GM23338 (cell line): ENCODE results near the gene MYO1D. TPM values are rescaled to one million over a fixed set of nuclear protein-coding genes. Genes with fewer than 3 reads are reported as not detected.

Experiments
- ATAC-seq: fragments of 200-7000 bp; cut with Tn5 transposase; 3 replicates; pipeline ENCODE4 v1.9.1; 2020
- DNase-seq: peaks from one replicate; pipeline ENCODE4 v3.0.0-alpha.2; 2015; ENCODE audit warnings: low spot score
- H2AFZ ChIP-seq: fragments of 200-600 bp; sonication (generic); 2 replicates; pipeline ENCODE4 v1.8.0; 2016; ENCODE audit warnings: antibody characterized with exemption, mild to moderate bottlenecking, moderate library complexity
- H3F3A ChIP-seq: fragments of 200-600 bp; sonication (generic); replicated peaks from 2 replicates; pipeline ENCODE4 v1.8.0; 2017; ENCODE audit warnings: antibody characterized with exemption, mixed run types, low read depth
- H3K27ac ChIP-seq: fragments of 200-600 bp; sonication (generic); 2 replicates; pipeline ENCODE4 v1.6.1; 2016; ENCODE audit warnings: low read depth
- H3K27me3 ChIP-seq: fragments of 200-600 bp; sonication (generic); 2 replicates; pipeline ENCODE4 v1.8.0; 2016; ENCODE audit warnings: mild to moderate bottlenecking, mixed run types, moderate library complexity; ENCODE audit not compliant: insufficient read depth
- H3K36me3 ChIP-seq: fragments of 200-600 bp; sonication (generic); 2 replicates; pipeline ENCODE4 v1.8.0; 2016; ENCODE audit warnings: mild to moderate bottlenecking; ENCODE audit not compliant: insufficient read depth
- H3K4me1 ChIP-seq: fragments of 200-600 bp; sonication (generic); 2 replicates; pipeline ENCODE4 v1.8.0; 2016; ENCODE audit warnings: mild to moderate bottlenecking, moderate library complexity; ENCODE audit not compliant: insufficient read depth
- H3K4me2 ChIP-seq: fragments of 200-600 bp; sonication (generic); 2 replicates; pipeline ENCODE4 v1.7.1; 2017; ENCODE audit warnings: mixed run types
- H3K4me3 ChIP-seq: fragments of 200-600 bp; sonication (generic); 2 replicates; pipeline ENCODE4 v1.6.1; 2016; ENCODE audit warnings: mixed run types
- H3K79me2 ChIP-seq: fragments of 200-600 bp; sonication (generic); replicated peaks from 2 replicates; pipeline ENCODE4 v1.8.0; 2017; ENCODE audit warnings: mild to moderate bottlenecking; ENCODE audit not compliant: insufficient read depth
- H3K9me2 ChIP-seq: fragments of 200-600 bp; sonication (generic); 2 replicates; pipeline ENCODE4 v1.8.0; 2017; ENCODE audit not compliant: insufficient read depth
- H4K20me1 ChIP-seq: fragments of 200-600 bp; sonication (generic); replicated peaks from 2 replicates; pipeline ENCODE4 v1.8.0; 2017; ENCODE audit warnings: mild to moderate bottlenecking; ENCODE audit not compliant: insufficient read depth
- H3K27ac Mint-ChIP-seq: 2 replicates; pipeline ENCODE4 v1.8.0; 2020; ENCODE audit warnings: inconsistent platforms, mild to moderate bottlenecking, moderate library complexity, mixed read lengths
- H3K27me3 Mint-ChIP-seq: 3 replicates; pipeline ENCODE4 v1.8.0; 2022; ENCODE audit warnings: low read depth, mild to moderate bottlenecking, moderate library complexity, mixed read lengths, inconsistent platforms; ENCODE audit not compliant: insufficient read depth, poor library complexity
- H3K36me3 Mint-ChIP-seq: 3 replicates; pipeline ENCODE4 v1.8.0; 2021; ENCODE audit warnings: low read depth, mild to moderate bottlenecking, inconsistent platforms, moderate library complexity, mixed read lengths
- H3K4me1 Mint-ChIP-seq: 3 replicates; pipeline ENCODE4 v1.8.0; 2020; ENCODE audit warnings: mild to moderate bottlenecking, inconsistent platforms, mixed read lengths
- H3K4me3 Mint-ChIP-seq: 3 replicates; pipeline ENCODE4 v1.8.0; 2021; ENCODE audit warnings: moderate library complexity, mild to moderate bottlenecking, inconsistent platforms, mixed read lengths
- H3K9me3 Mint-ChIP-seq: 3 replicates; pipeline ENCODE4 v1.8.0; 2020; ENCODE audit warnings: moderate library complexity, mild to moderate bottlenecking, inconsistent platforms, mixed read lengths
- CREB1 ChIP-seq: fragments of 250-450 bp; sonication (Bioruptor Pico); IDR thresholded peaks from 2 replicates; pipeline ENCODE4 v1.5.0; 2020; ENCODE audit warnings: low read depth, mild to moderate bottlenecking, moderate library complexity
- CTCF ChIP-seq, 2 experiments: fragments of 200-600 bp in 1 of 2; sonication (generic) in 1 of 2; conservative IDR thresholded peaks; 2 replicates each; pipeline versions ENCODE4 v1.5.1 to v1.6.1; 2016 to 2017; ENCODE audit warnings: antibody characterized with exemption in 2 of 2, low read depth in 2 of 2, mild to moderate bottlenecking in 2 of 2, moderate library complexity in 1 of 2
- ETS1 ChIP-seq: IDR thresholded peaks from 2 replicates; pipeline ENCODE4 v1.6.1; 2016; ENCODE audit warnings: antibody characterized with exemption
- EZH2 ChIP-seq: fragments of 200-600 bp; sonication (generic); IDR thresholded peaks from one replicate; pipeline ENCODE4 v1.8.0; 2017; ENCODE audit warnings: antibody characterized with exemption, mild to moderate bottlenecking, low read depth; ENCODE audit not compliant: unreplicated experiment
- EZH2phosphoT487 ChIP-seq: fragments of 200-600 bp; sonication (generic); IDR thresholded peaks from one replicate; pipeline ENCODE4 v1.8.1; 2018; ENCODE audit warnings: antibody characterized with exemption; ENCODE audit not compliant: unreplicated experiment
- JUNB ChIP-seq: IDR thresholded peaks from one replicate; pipeline ENCODE4 v1.6.1; 2016; ENCODE audit warnings: antibody characterized with exemption; ENCODE audit not compliant: unreplicated experiment
- NANOG ChIP-seq: IDR thresholded peaks from 2 replicates; pipeline ENCODE4 v1.6.1; 2016; ENCODE audit warnings: antibody characterized with exemption, borderline replicate concordance
- POLR2AphosphoS5 ChIP-seq: IDR thresholded peaks from 2 replicates; pipeline ENCODE4 v1.6.1; 2016; ENCODE audit warnings: antibody characterized with exemption, low read depth
- REST ChIP-seq: IDR thresholded peaks from one replicate; pipeline ENCODE4 v1.6.1; 2018; ENCODE audit warnings: antibody characterized with exemption; ENCODE audit not compliant: unreplicated experiment
- STAT1 ChIP-seq: IDR thresholded peaks from one replicate; pipeline ENCODE4 v1.6.1; 2016; ENCODE audit warnings: antibody characterized with exemption; ENCODE audit not compliant: unreplicated experiment
- ZNF114 ChIP-seq: fragments of 250-450 bp; sonication (Bioruptor Pico); IDR thresholded peaks from 2 replicates; pipeline ENCODE4 v1.5.0; 2020; ENCODE audit warnings: mild to moderate bottlenecking, moderate library complexity
- ZNF331 ChIP-seq: fragments of 250-450 bp; sonication (Bioruptor Pico); IDR thresholded peaks from 2 replicates; pipeline ENCODE4 v1.5.0; 2020; ENCODE audit warnings: low read depth, mild to moderate bottlenecking, moderate library complexity
- polyA plus RNA-seq: library from polyadenylated mRNA; unstranded; fragments of >200 nt; fragmentation: Nextera tagmentation; extraction: Ambion mirVana; gene quantifications from 2 replicates; pipeline ENCODE4 v1.2.1, GENCODE V29; 2016
- total RNA-seq: library from RNA; depleted of rRNA; stranded (reverse); fragments of >200 nt; shearing (Covaris generic); gene quantifications from 2 replicates; pipeline ENCODE4 v1.2.3, GENCODE V29; 2014

Gene MYO1D
- total and polyA plus RNA-seq, 2 experiments from 2014 or later = 8.6 to 28.6 TPM

- Histone ChIP-seq H3K79me2 (no peaks in the 10 kb centered on the region), H3K9me2 (no peaks in the 10 kb centered on the region), H4K20me1 (no peaks in the 10 kb centered on the region), H2AFZ (no peak overlapping the region), H3K36me3 (no peaks in the 10 kb centered on the region), H3F3A (no peaks in the 10 kb centered on the region), H3K27me3 (no peaks in the 10 kb centered on the region), H3K4me2 (no peak overlapping the region), H3K4me3 (no peak overlapping the region), H3K27ac (no peak overlapping the region), H3K4me1 (0 out of 2 replicates have a peak, but pooled peaks cover 5% of the 10 kb centered on the region)
- no peak for TF ChIP-seq ETS1
- no peak for TF ChIP-seq NANOG
- TF ChIP-seq EZH2 = no peak
- TF ChIP-seq CREB1 (CRISPR knock-in tag) = no peak
- TF ChIP-seq STAT1 = no peak
- TF ChIP-seq ZNF114 (CRISPR knock-in tag) = no peak
- no peak for TF ChIP-seq ZNF331
- no peak for TF ChIP-seq POLR2AphosphoS5
- TF ChIP-seq JUNB = no peak
- TF ChIP-seq CTCF (conservative IDR thresholded peaks at IDR 0.05; ENCODE audit: low read depth in 2 of 2) = no peak
- DNase-seq (no peak), ATAC-seq (no peak)
- Mint-ChIP-seq H3K27ac (no peak overlapping the region), H3K4me1 (peaks cover 19% of the 10 kb centered on the region), H3K36me3 (no peaks in the 10 kb centered on the region), H3K4me3 (no peak overlapping the region), H3K27me3 (peaks cover 6% of the 10 kb centered on the region), H3K9me3 (no peaks in the 10 kb centered on the region)
These were observed 78.0 kb downstream of the MYO1D start for GRCh38 chr17:32798938-32799337.

- H3K27me3 Mint-ChIP-seq = peaks cover 2% of the 10 kb centered on the region
- DNase-seq (no peak), ATAC-seq (no peak)
- H3K4me3 Mint-ChIP-seq = no peak overlapping the region
- Histone ChIP-seq H3K36me3 (no peaks in the 10 kb centered on the region), H3K27ac (no peak overlapping the region), H2AFZ (no peak overlapping the region), H3K9me2 (no peaks in the 10 kb centered on the region), H3K79me2 (no peaks in the 10 kb centered on the region), H3F3A (no peaks in the 10 kb centered on the region), H3K27me3 (no peaks in the 10 kb centered on the region), H4K20me1 (no peaks in the 10 kb centered on the region), H3K4me3 (no peak overlapping the region), H3K4me1 (0 out of 2 replicates have a peak, but pooled peaks cover 5% of the 10 kb centered on the region), H3K4me2 (no peak overlapping the region)
- no peak overlapping the region for H3K27ac Mint-ChIP-seq
- no peaks in the 10 kb centered on the region for H3K9me3 Mint-ChIP-seq
- H3K36me3 Mint-ChIP-seq = no peaks in the 10 kb centered on the region
- H3K4me1 Mint-ChIP-seq = peaks cover 15% of the 10 kb centered on the region
- TF ChIP-seq EZH2phosphoT487 (no peak), REST (no peak), ZNF114 (CRISPR knock-in tag) (no peak), CREB1 (CRISPR knock-in tag) (no peak), CTCF (conservative IDR thresholded peaks at IDR 0.05; ENCODE audit: low read depth in 2 of 2) (no peak), NANOG (no peak), ETS1 (no peak), POLR2AphosphoS5 (no peak)
These were observed 81.5 kb downstream of the MYO1D start for GRCh38 chr17:32795339-32795979.
